HEK293 (cell line): ENCODE results near the gene VGLL3.

Experiments
- KLF7 ChIP-seq: fragments of 450-650 bp; formaldehyde crosslinking; IDR thresholded peaks from 2 replicates; pipeline ENCODE4 v1.5.1; 2016; ENCODE audit warnings: missing biosample characterization, missing genetic modification characterization, borderline replicate concordance
- ZBTB7A ChIP-seq: fragments of 450-650 bp; formaldehyde crosslinking; IDR thresholded peaks from 2 replicates; pipeline ENCODE4 v1.5.1; 2016; ENCODE audit warnings: low read depth, missing biosample characterization, missing genetic modification characterization
- ZEB2 ChIP-seq: fragments of 450-650 bp; formaldehyde crosslinking; IDR thresholded peaks from 2 replicates; pipeline ENCODE4 v1.5.1; 2016; ENCODE audit warnings: missing biosample characterization, missing genetic modification characterization
- ZFHX2 ChIP-seq: fragments of 450-650 bp; formaldehyde crosslinking; conservative IDR thresholded peaks from 2 replicates; pipeline ENCODE4 v1.5.1; 2016; ENCODE audit warnings: missing biosample characterization, missing genetic modification characterization
- ZNF155 ChIP-seq: fragments of 450-650 bp; formaldehyde crosslinking; IDR thresholded peaks from 2 replicates; pipeline ENCODE4 v1.5.1; 2016; ENCODE audit warnings: missing biosample characterization, missing genetic modification characterization
- ZNF16 ChIP-seq: fragments of 450-650 bp; formaldehyde crosslinking; IDR thresholded peaks from 2 replicates; pipeline ENCODE4 v1.5.1; 2016; ENCODE audit warnings: low read depth, missing biosample characterization, missing genetic modification characterization
- ZNF211 ChIP-seq: fragments of 450-650 bp; formaldehyde crosslinking; IDR thresholded peaks from 2 replicates; pipeline ENCODE4 v1.5.1; 2016; ENCODE audit warnings: low read depth, missing biosample characterization, missing genetic modification characterization
- ZNF223 ChIP-seq: fragments of 450-650 bp; formaldehyde crosslinking; IDR thresholded peaks from 2 replicates; pipeline ENCODE4 v1.5.1; 2016; ENCODE audit warnings: missing biosample characterization, missing genetic modification characterization
- ZNF274 ChIP-seq, 2 experiments: fragments of 200-500 bp in 1 of 2; fragments of 450-650 bp in 1 of 2; sonication (Bioruptor generic) in 1 of 2; formaldehyde crosslinking in 1 of 2; IDR thresholded peaks; 2 replicates each; pipeline versions ENCODE4 v1.5.1 to v1.6.1; 2014 to 2016; ENCODE audit warnings: borderline replicate concordance in 1 of 2, inconsistent platforms in 1 of 2, low read length in 1 of 2, missing biosample characterization in 1 of 2, missing genetic modification characterization in 1 of 2
- ZNF302 ChIP-seq: fragments of 450-650 bp; formaldehyde crosslinking; IDR thresholded peaks from 2 replicates; pipeline ENCODE4 v1.5.1; 2016; ENCODE audit warnings: missing biosample characterization, missing genetic modification characterization, low read depth
- ZNF366 ChIP-seq: fragments of 450-650 bp; formaldehyde crosslinking; conservative IDR thresholded peaks from 2 replicates; pipeline ENCODE4 v1.5.1; 2016; ENCODE audit warnings: missing biosample characterization, missing genetic modification characterization
- ZNF426 ChIP-seq: fragments of 450-650 bp; formaldehyde crosslinking; IDR thresholded peaks from 2 replicates; pipeline ENCODE4 v1.5.1; 2017; ENCODE audit warnings: missing biosample characterization, missing genetic modification characterization, mild to moderate bottlenecking, inconsistent platforms, moderate library complexity
- ZNF501 ChIP-seq: fragments of 450-650 bp; formaldehyde crosslinking; IDR thresholded peaks from 2 replicates; pipeline ENCODE4 v1.5.1; 2016; ENCODE audit warnings: missing biosample characterization, missing genetic modification characterization
- ZNF521 ChIP-seq: fragments of 450-650 bp; formaldehyde crosslinking; IDR thresholded peaks from 2 replicates; pipeline ENCODE4 v1.5.1; 2017; ENCODE audit warnings: missing biosample characterization, mild to moderate bottlenecking, missing genetic modification characterization
- ZNF549 ChIP-seq: fragments of 450-650 bp; IDR thresholded peaks from 2 replicates; pipeline ENCODE4 v1.5.1; 2018; ENCODE audit warnings: missing biosample characterization, missing genetic modification characterization, mild to moderate bottlenecking, inconsistent platforms, moderate library complexity
- ZNF571 ChIP-seq: fragments of 450-650 bp; formaldehyde crosslinking; IDR thresholded peaks from 2 replicates; pipeline ENCODE4 v1.5.0; 2017; ENCODE audit warnings: missing biosample characterization, missing genetic modification characterization
- ZNF585B ChIP-seq: fragments of 450-650 bp; formaldehyde crosslinking; IDR thresholded peaks from 2 replicates; pipeline ENCODE4 v1.5.1; 2016; ENCODE audit warnings: missing biosample characterization, missing genetic modification characterization
- ZNF621 ChIP-seq: fragments of 450-650 bp; formaldehyde crosslinking; IDR thresholded peaks from 2 replicates; pipeline ENCODE4 v1.5.1; 2017; ENCODE audit warnings: missing biosample characterization, missing genetic modification characterization
- ZNF660 ChIP-seq: fragments of 450-650 bp; IDR thresholded peaks from 2 replicates; pipeline ENCODE4 v1.5.1; 2018; ENCODE audit warnings: missing biosample characterization, mild to moderate bottlenecking, missing genetic modification characterization
- ZNF707 ChIP-seq: fragments of 450-650 bp; formaldehyde crosslinking; IDR thresholded peaks from 2 replicates; pipeline ENCODE4 v1.5.1; 2016; ENCODE audit warnings: missing biosample characterization, missing genetic modification characterization
- ZNF785 ChIP-seq: fragments of 450-650 bp; formaldehyde crosslinking; IDR thresholded peaks from 2 replicates; pipeline ENCODE4 v1.5.1; 2016; ENCODE audit warnings: missing biosample characterization, missing genetic modification characterization
- ZNF837 ChIP-seq: fragments of 450-650 bp; formaldehyde crosslinking; IDR thresholded peaks from 2 replicates; pipeline ENCODE4 v1.5.1; 2016; ENCODE audit warnings: missing biosample characterization, missing genetic modification characterization
- ZXDB ChIP-seq: fragments of 450-650 bp; formaldehyde crosslinking; IDR thresholded peaks from 2 replicates; pipeline ENCODE4 v1.5.1; 2016; ENCODE audit warnings: missing biosample characterization, missing genetic modification characterization
- TF ChIP-seq, protein P1 (sequence below): fragments of 450-650 bp; formaldehyde crosslinking; IDR thresholded peaks from 2 replicates; pipeline ENCODE4 v1.5.1; 2016; ENCODE audit warnings: missing biosample characterization, missing genetic modification characterization
- TF ChIP-seq, protein P2 (sequence below): sonication (generic); formaldehyde crosslinking; IDR thresholded peaks from 2 replicates; pipeline ENCODE4 v1.8.1; 2022; ENCODE audit warnings: mild to moderate bottlenecking, moderate library complexity, missing genetic modification reagents
- TF ChIP-seq, protein P3 (sequence below): fragments of 450-650 bp; formaldehyde crosslinking; IDR thresholded peaks from 2 replicates; pipeline ENCODE4 v1.5.1; 2016; ENCODE audit warnings: missing biosample characterization, missing genetic modification characterization
- TF ChIP-seq, protein P4 (sequence below): IDR thresholded peaks from 2 replicates; pipeline ENCODE4 v1.6.1; 2011; ENCODE audit warnings: mild to moderate bottlenecking, low read depth, low read length, borderline replicate concordance
- TF ChIP-seq, protein P5 (sequence below): fragments of 450-650 bp; formaldehyde crosslinking; IDR thresholded peaks from 2 replicates; pipeline ENCODE4 v1.5.1; 2016; ENCODE audit warnings: missing biosample characterization, missing genetic modification characterization
- TF ChIP-seq, protein P6 (sequence below): fragments of 450-650 bp; formaldehyde crosslinking; IDR thresholded peaks from 2 replicates; pipeline ENCODE4 v1.5.1; 2016; ENCODE audit warnings: missing biosample characterization, missing genetic modification characterization, borderline replicate concordance

The VGLL3 gene

DNA sequence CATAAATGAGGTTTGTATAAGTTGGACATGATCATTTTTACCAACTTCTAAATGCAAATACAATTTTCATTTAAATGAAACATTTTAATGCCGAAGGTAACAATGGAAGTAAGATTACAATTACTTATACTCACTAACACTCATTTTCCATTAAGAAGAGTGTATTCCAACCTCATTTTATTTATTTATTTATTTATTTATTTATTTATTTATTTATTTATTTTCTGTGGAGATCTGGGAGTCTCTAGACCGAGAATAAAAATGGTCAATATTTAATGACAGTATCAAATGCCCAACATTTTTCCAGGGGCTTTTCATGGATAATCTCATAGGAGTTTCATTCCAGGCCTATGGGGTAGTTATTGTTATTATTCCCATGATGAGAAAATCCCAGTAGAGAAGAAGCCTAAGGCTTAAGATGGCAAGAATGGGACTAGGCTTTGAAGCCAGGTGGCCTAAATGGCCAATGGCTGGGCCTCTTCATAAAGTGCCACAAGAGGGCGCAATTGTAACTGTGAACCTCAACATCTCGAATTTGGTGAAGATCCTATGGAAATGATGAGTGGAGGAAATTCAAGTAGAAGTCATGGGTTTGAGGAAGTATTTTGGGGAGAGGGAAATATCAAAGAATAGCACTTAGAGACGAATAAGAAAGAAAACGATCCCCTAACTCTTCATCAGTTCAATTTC, 21.3 kb downstream of the VGLL3 start (continued):
- no peak for TF ChIP-seq ZNF521
- peak; percentile 67 for TF ChIP-seq ZXDB (tag by site-specific recombination)
- no peak for TF ChIP-seq ZNF660 (tag by site-specific recombination)
- no peak for TF ChIP-seq ZFHX2
- TF ChIP-seq ZNF274 (IDR thresholded peaks at IDR 0.05; ENCODE audit: low read length): no peak
- TF ChIP-seq ZNF274 (tag by site-specific recombination; IDR thresholded peaks at IDR 0.05; ENCODE audit: borderline replicate concordance): no peak
- TF ChIP-seq, protein P1, sequence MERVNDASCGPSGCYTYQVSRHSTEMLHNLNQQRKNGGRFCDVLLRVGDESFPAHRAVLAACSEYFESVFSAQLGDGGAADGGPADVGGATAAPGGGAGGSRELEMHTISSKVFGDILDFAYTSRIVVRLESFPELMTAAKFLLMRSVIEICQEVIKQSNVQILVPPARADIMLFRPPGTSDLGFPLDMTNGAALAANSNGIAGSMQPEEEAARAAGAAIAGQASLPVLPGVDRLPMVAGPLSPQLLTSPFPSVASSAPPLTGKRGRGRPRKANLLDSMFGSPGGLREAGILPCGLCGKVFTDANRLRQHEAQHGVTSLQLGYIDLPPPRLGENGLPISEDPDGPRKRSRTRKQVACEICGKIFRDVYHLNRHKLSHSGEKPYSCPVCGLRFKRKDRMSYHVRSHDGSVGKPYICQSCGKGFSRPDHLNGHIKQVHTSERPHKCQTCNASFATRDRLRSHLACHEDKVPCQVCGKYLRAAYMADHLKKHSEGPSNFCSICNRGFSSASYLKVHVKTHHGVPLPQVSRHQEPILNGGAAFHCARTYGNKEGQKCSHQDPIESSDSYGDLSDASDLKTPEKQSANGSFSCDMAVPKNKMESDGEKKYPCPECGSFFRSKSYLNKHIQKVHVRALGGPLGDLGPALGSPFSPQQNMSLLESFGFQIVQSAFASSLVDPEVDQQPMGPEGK: no peak
- TF ChIP-seq ZNF211: no peak
- no peak for TF ChIP-seq ZNF585B (tag by site-specific recombination)
- no peak for TF ChIP-seq ZNF837 (tag by site-specific recombination)
- TF ChIP-seq ZEB2: no peak
- TF ChIP-seq, protein P2, sequence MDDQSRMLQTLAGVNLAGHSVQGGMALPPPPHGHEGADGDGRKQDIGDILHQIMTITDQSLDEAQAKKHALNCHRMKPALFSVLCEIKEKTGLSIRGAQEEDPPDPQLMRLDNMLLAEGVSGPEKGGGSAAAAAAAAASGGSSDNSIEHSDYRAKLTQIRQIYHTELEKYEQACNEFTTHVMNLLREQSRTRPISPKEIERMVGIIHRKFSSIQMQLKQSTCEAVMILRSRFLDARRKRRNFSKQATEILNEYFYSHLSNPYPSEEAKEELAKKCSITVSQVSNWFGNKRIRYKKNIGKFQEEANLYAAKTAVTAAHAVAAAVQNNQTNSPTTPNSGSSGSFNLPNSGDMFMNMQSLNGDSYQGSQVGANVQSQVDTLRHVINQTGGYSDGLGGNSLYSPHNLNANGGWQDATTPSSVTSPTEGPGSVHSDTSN (CRISPR knock-in tag): no peak
- TF ChIP-seq ZNF366 (tag by site-specific recombination): no peak
- TF ChIP-seq KLF7: no peak
- TF ChIP-seq, protein P3, sequence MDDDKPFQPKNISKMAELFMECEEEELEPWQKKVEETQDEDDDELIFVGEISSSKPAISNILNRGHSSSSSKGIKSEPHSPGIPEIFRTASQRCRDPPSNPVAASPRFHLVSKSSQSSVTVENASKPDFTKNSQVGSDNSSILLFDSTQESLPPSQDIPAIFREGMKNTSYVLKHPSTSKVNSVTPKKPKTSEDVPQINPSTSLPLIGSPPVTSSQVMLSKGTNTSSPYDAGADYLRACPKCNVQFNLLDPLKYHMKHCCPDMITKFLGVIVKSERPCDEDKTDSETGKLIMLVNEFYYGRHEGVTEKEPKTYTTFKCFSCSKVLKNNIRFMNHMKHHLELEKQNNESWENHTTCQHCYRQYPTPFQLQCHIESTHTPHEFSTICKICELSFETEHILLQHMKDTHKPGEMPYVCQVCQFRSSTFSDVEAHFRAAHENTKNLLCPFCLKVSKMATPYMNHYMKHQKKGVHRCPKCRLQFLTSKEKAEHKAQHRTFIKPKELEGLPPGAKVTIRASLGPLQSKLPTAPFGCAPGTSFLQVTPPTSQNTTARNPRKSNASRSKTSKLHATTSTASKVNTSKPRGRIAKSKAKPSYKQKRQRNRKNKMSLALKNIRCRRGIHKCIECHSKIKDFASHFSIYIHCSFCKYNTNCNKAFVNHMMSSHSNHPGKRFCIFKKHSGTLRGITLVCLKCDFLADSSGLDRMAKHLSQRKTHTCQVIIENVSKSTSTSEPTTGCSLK: no peak
- TF ChIP-seq ZNF549: no peak
- TF ChIP-seq ZNF426 (tag by site-specific recombination): peak; percentile 89
- no peak for TF ChIP-seq ZNF621 (tag by site-specific recombination)
- TF ChIP-seq, protein P4, sequence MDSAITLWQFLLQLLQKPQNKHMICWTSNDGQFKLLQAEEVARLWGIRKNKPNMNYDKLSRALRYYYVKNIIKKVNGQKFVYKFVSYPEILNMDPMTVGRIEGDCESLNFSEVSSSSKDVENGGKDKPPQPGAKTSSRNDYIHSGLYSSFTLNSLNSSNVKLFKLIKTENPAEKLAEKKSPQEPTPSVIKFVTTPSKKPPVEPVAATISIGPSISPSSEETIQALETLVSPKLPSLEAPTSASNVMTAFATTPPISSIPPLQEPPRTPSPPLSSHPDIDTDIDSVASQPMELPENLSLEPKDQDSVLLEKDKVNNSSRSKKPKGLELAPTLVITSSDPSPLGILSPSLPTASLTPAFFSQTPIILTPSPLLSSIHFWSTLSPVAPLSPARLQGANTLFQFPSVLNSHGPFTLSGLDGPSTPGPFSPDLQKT: no peak
- TF ChIP-seq ZNF223 (tag by site-specific recombination): no peak
- no peak for TF ChIP-seq ZNF571 (tag by site-specific recombination)
- TF ChIP-seq ZBTB7A (tag by site-specific recombination): no peak
- TF ChIP-seq, protein P5, sequence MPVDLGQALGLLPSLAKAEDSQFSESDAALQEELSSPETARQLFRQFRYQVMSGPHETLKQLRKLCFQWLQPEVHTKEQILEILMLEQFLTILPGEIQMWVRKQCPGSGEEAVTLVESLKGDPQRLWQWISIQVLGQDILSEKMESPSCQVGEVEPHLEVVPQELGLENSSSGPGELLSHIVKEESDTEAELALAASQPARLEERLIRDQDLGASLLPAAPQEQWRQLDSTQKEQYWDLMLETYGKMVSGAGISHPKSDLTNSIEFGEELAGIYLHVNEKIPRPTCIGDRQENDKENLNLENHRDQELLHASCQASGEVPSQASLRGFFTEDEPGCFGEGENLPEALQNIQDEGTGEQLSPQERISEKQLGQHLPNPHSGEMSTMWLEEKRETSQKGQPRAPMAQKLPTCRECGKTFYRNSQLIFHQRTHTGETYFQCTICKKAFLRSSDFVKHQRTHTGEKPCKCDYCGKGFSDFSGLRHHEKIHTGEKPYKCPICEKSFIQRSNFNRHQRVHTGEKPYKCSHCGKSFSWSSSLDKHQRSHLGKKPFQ (tag by site-specific recombination): no peak
- peak; percentile 48; the same call in 1 of the 2 replicates for TF ChIP-seq ZNF501 (tag by site-specific recombination)
- no peak for TF ChIP-seq ZNF16 (tag by site-specific recombination)
- TF ChIP-seq ZNF707 (tag by site-specific recombination): no peak
- no peak for TF ChIP-seq ZNF785 (tag by site-specific recombination)
- TF ChIP-seq, protein P6, sequence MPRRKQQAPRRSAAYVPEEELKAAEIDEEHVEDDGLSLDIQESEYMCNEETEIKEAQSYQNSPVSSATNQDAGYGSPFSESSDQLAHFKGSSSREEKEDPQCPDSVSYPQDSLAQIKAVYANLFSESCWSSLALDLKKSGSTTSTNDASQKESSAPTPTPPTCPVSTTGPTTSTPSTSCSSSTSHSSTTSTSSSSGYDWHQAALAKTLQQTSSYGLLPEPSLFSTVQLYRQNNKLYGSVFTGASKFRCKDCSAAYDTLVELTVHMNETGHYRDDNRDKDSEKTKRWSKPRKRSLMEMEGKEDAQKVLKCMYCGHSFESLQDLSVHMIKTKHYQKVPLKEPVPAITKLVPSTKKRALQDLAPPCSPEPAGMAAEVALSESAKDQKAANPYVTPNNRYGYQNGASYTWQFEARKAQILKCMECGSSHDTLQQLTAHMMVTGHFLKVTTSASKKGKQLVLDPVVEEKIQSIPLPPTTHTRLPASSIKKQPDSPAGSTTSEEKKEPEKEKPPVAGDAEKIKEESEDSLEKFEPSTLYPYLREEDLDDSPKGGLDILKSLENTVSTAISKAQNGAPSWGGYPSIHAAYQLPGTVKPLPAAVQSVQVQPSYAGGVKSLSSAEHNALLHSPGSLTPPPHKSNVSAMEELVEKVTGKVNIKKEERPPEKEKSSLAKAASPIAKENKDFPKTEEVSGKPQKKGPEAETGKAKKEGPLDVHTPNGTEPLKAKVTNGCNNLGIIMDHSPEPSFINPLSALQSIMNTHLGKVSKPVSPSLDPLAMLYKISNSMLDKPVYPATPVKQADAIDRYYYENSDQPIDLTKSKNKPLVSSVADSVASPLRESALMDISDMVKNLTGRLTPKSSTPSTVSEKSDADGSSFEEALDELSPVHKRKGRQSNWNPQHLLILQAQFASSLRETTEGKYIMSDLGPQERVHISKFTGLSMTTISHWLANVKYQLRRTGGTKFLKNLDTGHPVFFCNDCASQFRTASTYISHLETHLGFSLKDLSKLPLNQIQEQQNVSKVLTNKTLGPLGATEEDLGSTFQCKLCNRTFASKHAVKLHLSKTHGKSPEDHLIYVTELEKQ (tag by site-specific recombination): no peak
- no peak for TF ChIP-seq ZNF302 (tag by site-specific recombination)
- TF ChIP-seq ZNF155 (tag by site-specific recombination): no peak
